ENCODE measurements around the gene WWC2. TPM values are rescaled to one million over a fixed set of nuclear protein-coding genes. Genes with fewer than 3 reads are reported as not detected.

WWC2 gene
- total RNA-seq, 1 experiment from 2014 or later: 39.1 TPM

- intact Hi-C loops (cut with micrococcal nuclease): no loop called here
- Histone ChIP-seq H3K9ac (ENCODE audit: low read length) (no peak overlapping the region), H3K36me3 (ENCODE audit: control insufficient read depth in 1 of 2, insufficient read depth in 2 of 2, low read length in 2 of 2) (no peaks in the 10 kb centered on the region), H3K9me2 (ENCODE audit: insufficient read depth) (no peaks in the 10 kb centered on the region), H3K27ac (ENCODE audit: low read depth, low read length) (no peak overlapping the region), H3K4me1 (ENCODE audit: control insufficient read depth in 1 of 2, insufficient read depth in 2 of 2, low read length in 2 of 2) (no peaks in the 10 kb centered on the region), H3K27me3 (ENCODE audit: insufficient read depth, low read length) (no peaks in the 10 kb centered on the region), H4K20me1 (ENCODE audit: insufficient read depth) (peaks cover 10% of the 10 kb centered on the region; the same call in 1 of the 2 replicates), H3K4me3 (replicated peaks in 1 of 2; ENCODE audit: low read depth in 1 of 2, low read length in 2 of 2) (no peak overlapping the region), H3K4me2 (ENCODE audit: low read length) (no peak overlapping the region), H3K9me3 (ENCODE audit: control insufficient read depth in 1 of 2, insufficient read depth in 1 of 2, low read depth in 1 of 2, low read length in 2 of 2) (no peaks in the 10 kb centered on the region), H2AFZ (ENCODE audit: low read depth, low read length, poor library complexity, severe bottlenecking) (no peak overlapping the region), H3K79me2 (ENCODE audit: insufficient read depth, low read length) (peaks cover 73% of the 10 kb centered on the region)
- POLR2A ChIA-PET: no interaction called here
- BruUV-seq (replicated peaks): no TSS peak
- CTCF ChIA-PET: no interaction called here
- DNase-seq (ENCODE audit: low read depth, low spot score): no peak
- TF ChIP-seq MAX (IDR thresholded peaks at IDR 0.05) (no peak), ZFX (IDR thresholded peaks at IDR 0.05) (no peak)
- no peak for ATAC-seq
- RAD21 ChIA-PET (ENCODE audit: low non-redundant PET in 1 of 2, low total read pairs in 2 of 2, uncharacterized antibody in 2 of 2, unreplicated experiment in 2 of 2): no interaction called here
These were observed 54.3 kb downstream of the WWC2 start for GRCh38 chr4:183153190-183153916.

GRCh38 chr4:183154701-183155391 lies 55.8 kb downstream of the WWC2 start:
- H3K27me3 ChIP-seq (ENCODE audit: insufficient read depth, low read length): no peaks in the 10 kb centered on the region
- H4K20me1 ChIP-seq (ENCODE audit: insufficient read depth): peaks cover 9% of the 10 kb centered on the region; the same call in 1 of the 2 replicates
- ChIA-PET POLR2A (no interaction called here), RAD21 (ENCODE audit: low non-redundant PET in 1 of 2, low total read pairs in 2 of 2, uncharacterized antibody in 2 of 2, unreplicated experiment in 2 of 2) (no interaction called here), CTCF (no interaction called here)
- ATAC-seq (no peak), DNase-seq (ENCODE audit: low read depth, low spot score) (no peak)
- no peak overlapping the region for H3K9ac ChIP-seq (ENCODE audit: low read length)
- no peaks in the 10 kb centered on the region for H3K9me3 ChIP-seq (ENCODE audit: control insufficient read depth in 1 of 2, insufficient read depth in 1 of 2, low read depth in 1 of 2, low read length in 2 of 2)
- no peak overlapping the region for H3K4me3 ChIP-seq (replicated peaks in 1 of 2; ENCODE audit: low read depth in 1 of 2, low read length in 2 of 2)
- BruUV-seq (replicated peaks): no TSS peak
- intact Hi-C loops (cut with micrococcal nuclease): no loop called here
- no peak overlapping the region for H2AFZ ChIP-seq (ENCODE audit: low read depth, low read length, poor library complexity, severe bottlenecking)
- H3K9me2 ChIP-seq (ENCODE audit: insufficient read depth): no peaks in the 10 kb centered on the region
- H3K4me1 ChIP-seq (ENCODE audit: control insufficient read depth in 1 of 2, insufficient read depth in 2 of 2, low read length in 2 of 2): no peaks in the 10 kb centered on the region
- H3K27ac ChIP-seq (ENCODE audit: low read depth, low read length): no peak overlapping the region
- H3K4me2 ChIP-seq (ENCODE audit: low read length): no peak overlapping the region
- H3K36me3 ChIP-seq (ENCODE audit: control insufficient read depth in 1 of 2, insufficient read depth in 2 of 2, low read length in 2 of 2): no peaks in the 10 kb centered on the region
- peaks cover 76% of the 10 kb centered on the region for H3K79me2 ChIP-seq (ENCODE audit: insufficient read depth, low read length)
- TF ChIP-seq EZH2phosphoT487 (IDR thresholded peaks at IDR 0.05; ENCODE audit: borderline replicate concordance): no peak
- TF ChIP-seq POLR2A (IDR thresholded peaks at IDR 0.05; ENCODE audit: borderline replicate concordance, extremely low read depth, insufficient read depth, insufficient read length): no peak
- TF ChIP-seq ZBTB33 (IDR thresholded peaks at IDR 0.05; ENCODE audit: extremely low read depth, insufficient replicate concordance, low read length): no peak
- no peak for TF ChIP-seq ZFX (IDR thresholded peaks at IDR 0.05)
- TF ChIP-seq CBX3 (IDR thresholded peaks at IDR 0.05; ENCODE audit: low read depth): no peak
- TF ChIP-seq POLR2AphosphoS5 (IDR thresholded peaks at IDR 0.05; ENCODE audit: low read depth, low read length): no peak
- no peak for TF ChIP-seq ZNF274 (IDR thresholded peaks at IDR 0.05; ENCODE audit: low read depth, low read length)
- no peak for TF ChIP-seq YY1 (IDR thresholded peaks at IDR 0.05; ENCODE audit: extremely low read depth, insufficient replicate concordance, low read depth, low read length)
- no peak for TF ChIP-seq ELF1 (IDR thresholded peaks at IDR 0.05; ENCODE audit: borderline replicate concordance, low read depth)
- TF ChIP-seq SRF (IDR thresholded peaks at IDR 0.05; ENCODE audit: low read depth): no peak
- TF ChIP-seq EZH2 (IDR thresholded peaks at IDR 0.05): no peak
- TF ChIP-seq CEBPB (IDR thresholded peaks at IDR 0.05; ENCODE audit: low read depth): no peak
- no peak for TF ChIP-seq FOSL1 (IDR thresholded peaks at IDR 0.05; ENCODE audit: low read depth)
